Smooth muscle cell (in vitro differentiated cells): Measurements from ENCODE around the gene PSG1. TPM values are rescaled to one million over a fixed set of nuclear protein-coding genes. Genes with fewer than 3 reads are reported as not detected.
"Not testable (repeated sequence)": the region's sequence is repeated elsewhere in the genome, so short reads cannot be mapped to it uniquely, and the experiment has no call there.

Source experiments
- DNase-seq: peaks from one replicate; lab custom pipeline; 2025; ENCODE audit not compliant: unreplicated experiment; lab: John Stamatoyannopoulos, UW
- H2AFZ ChIP-seq: fragments of 200-600 bp; sonication (generic); 2 replicates; pipeline ENCODE4 v1.6.0; 2016; ENCODE audit warnings: antibody characterized with exemption, low read depth, mild to moderate bottlenecking
- H3F3A ChIP-seq: fragments of 200-600 bp; sonication (generic); 2 replicates; pipeline ENCODE4 v1.6.0; 2017; ENCODE audit warnings: antibody characterized with exemption, low read depth
- H3K27ac ChIP-seq: fragments of 200-600 bp; sonication (generic); 2 replicates; pipeline ENCODE4 v1.5.1; 2016; ENCODE audit warnings: low read depth, mild to moderate bottlenecking
- H3K27me3 ChIP-seq: fragments of 200-600 bp; sonication (generic); 2 replicates; pipeline ENCODE4 v1.6.1; 2016; ENCODE audit warnings: low read depth, mild to moderate bottlenecking
- H3K36me3 ChIP-seq: fragments of 200-600 bp; sonication (generic); 2 replicates; pipeline ENCODE4 v1.5.1; 2016; ENCODE audit warnings: low read depth
- H3K4me1 ChIP-seq: fragments of 200-600 bp; sonication (generic); 2 replicates; pipeline ENCODE4 v1.5.1; 2016; ENCODE audit warnings: low read depth
- H3K4me2 ChIP-seq: fragments of 200-600 bp; sonication (generic); 2 replicates; pipeline ENCODE4 v1.6.0; 2016; ENCODE audit warnings: mild to moderate bottlenecking
- H3K4me3 ChIP-seq: fragments of 200-600 bp; sonication (generic); 2 replicates; pipeline ENCODE4 v1.5.1; 2016; ENCODE audit warnings: mild to moderate bottlenecking
- H3K79me2 ChIP-seq: fragments of 200-600 bp; sonication (generic); 2 replicates; pipeline ENCODE4 v1.6.0; 2016; ENCODE audit warnings: low read depth, mild to moderate bottlenecking
- H3K9ac ChIP-seq: fragments of 200-600 bp; sonication (generic); 2 replicates; pipeline ENCODE4 v1.6.0; 2016; ENCODE audit warnings: low read depth
- H3K9me3 ChIP-seq: fragments of 200-600 bp; sonication (generic); replicated peaks from 2 replicates; pipeline ENCODE4 v1.5.1; 2016; ENCODE audit warnings: low read depth
- H4K20me1 ChIP-seq: fragments of 200-600 bp; sonication (generic); 2 replicates; pipeline ENCODE4 v1.6.0; 2016; ENCODE audit warnings: low read depth
- CTCF ChIP-seq: fragments of 200-600 bp; sonication (generic); IDR thresholded peaks from 2 replicates; pipeline ENCODE4 v1.5.1; 2017; ENCODE audit warnings: borderline replicate concordance, mild to moderate bottlenecking, antibody characterized with exemption; ENCODE audit not compliant: insufficient read depth, poor library complexity, severe bottlenecking
- WGBS: methylation state at CpG from one replicate; pipeline ENCODE4 v1.1.7; 2016; ENCODE audit warnings: low lambda C conversion rate; 5-methylcytosine and 5-hydroxymethylcytosine counted together
- polyA plus RNA-seq: library from polyadenylated mRNA; unstranded; fragments of >200 nt; fragmentation: Nextera tagmentation; extraction: Ambion mirVana; gene quantifications from 2 replicates; pipeline ENCODE4 v1.2.1, GENCODE V29; 2016
- total RNA-seq: library from RNA; depleted of rRNA; stranded (reverse); fragments of >200 nt; gene quantifications from 2 replicates; pipeline ENCODE4 v1.2.3, GENCODE V29; 2014

PSG1 gene
- total and polyA plus RNA-seq, 2 experiments from 2014 or later: not detected

DNA sequence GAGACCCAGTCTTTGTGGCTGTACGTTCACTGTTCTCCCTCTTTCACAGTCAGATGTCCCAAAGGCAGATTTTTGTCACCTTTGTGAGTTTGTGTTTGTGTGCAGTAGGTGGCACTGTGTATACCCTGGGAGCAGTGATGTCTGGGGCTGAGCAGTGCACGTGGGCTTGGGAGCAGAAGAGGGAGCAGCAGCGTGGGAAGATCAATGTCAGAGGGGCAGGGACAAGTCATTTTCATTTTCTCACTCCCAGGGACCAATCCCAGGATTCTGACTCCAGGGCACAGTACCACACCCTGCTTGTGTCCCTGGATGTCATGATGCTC is 40.2 kb upstream of the PSG1 start:
- H3F3A ChIP-seq: no peaks in the 10 kb centered on the region
- no peaks in the 10 kb centered on the region for H4K20me1 ChIP-seq
- no peak overlapping the region for H3K4me3 ChIP-seq
- no peak overlapping the region for H2AFZ ChIP-seq
- no peak for TF ChIP-seq CTCF
- no peak overlapping the region for H3K27ac ChIP-seq
- no peaks in the 10 kb centered on the region for H3K36me3 ChIP-seq
- no peak overlapping the region for H3K4me2 ChIP-seq
- no peak for DNase-seq
- no peaks in the 10 kb centered on the region for H3K27me3 ChIP-seq
- no peaks in the 10 kb centered on the region for H3K4me1 ChIP-seq
- no peak overlapping the region for H3K9ac ChIP-seq
- 16% methylated on average over 3 of the region's 3 CpGs for WGBS
- no peaks in the 10 kb centered on the region for H3K79me2 ChIP-seq
- no peaks in the 10 kb centered on the region for H3K9me3 ChIP-seq

- H3K4me2 ChIP-seq, DNase-seq, H3K27ac ChIP-seq, H3K36me3 ChIP-seq, H2AFZ ChIP-seq, H3K79me2 ChIP-seq, H3K4me3 ChIP-seq, H4K20me1 ChIP-seq, H3K9me3 ChIP-seq, H3K4me1 ChIP-seq, H3F3A ChIP-seq, H3K9ac ChIP-seq, H3K27me3 ChIP-seq: not testable (repeated sequence)
- WGBS: 78% methylated on average over 26 of the region's 26 CpGs
Observed at GRCh38 chr19:42919070-42919756, 39.7 kb upstream of the PSG1 start.

GRCh38 chr19:42918377-42919069 is 39.0 kb upstream of the PSG1 start:
- not testable (repeated sequence) for H3K36me3 ChIP-seq, H3K27me3 ChIP-seq, DNase-seq, H2AFZ ChIP-seq, H3K79me2 ChIP-seq, H3K4me3 ChIP-seq, H3K4me2 ChIP-seq, H3F3A ChIP-seq, H3K9me3 ChIP-seq, H3K4me1 ChIP-seq, H3K27ac ChIP-seq, H3K9ac ChIP-seq, H4K20me1 ChIP-seq
- WGBS: 86% methylated on average over 15 of the region's 15 CpGs

DNA sequence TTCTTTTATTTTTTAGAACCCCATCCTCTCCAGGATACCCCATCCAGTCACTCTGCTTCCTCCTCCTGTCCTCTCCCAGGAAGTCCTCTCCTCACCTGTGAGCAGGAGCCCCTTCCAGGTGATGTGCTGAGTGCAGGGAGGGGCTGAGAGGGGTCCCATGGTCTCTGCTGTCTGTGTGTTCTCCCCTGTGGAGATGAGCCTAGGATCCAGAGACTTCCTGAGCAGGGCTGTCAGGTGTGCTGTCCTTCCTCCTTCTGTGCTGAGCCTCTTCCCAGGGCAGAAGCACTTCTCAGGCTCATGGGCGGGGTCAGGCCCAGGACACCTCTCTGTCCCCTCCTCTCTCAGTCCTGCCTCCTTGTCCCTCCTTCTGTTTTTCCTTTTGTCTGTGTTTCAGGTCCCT is 38.1 kb upstream of the PSG1 start, which contains the start of gene PSG6:
Gene PSG6 (minus strand): TSS at position 261 of the 400 bp plus-strand sequence. CDS start 102 bp downstream, at position 159.
- not testable (repeated sequence) for H4K20me1 ChIP-seq, H3K4me1 ChIP-seq, H3K4me3 ChIP-seq, DNase-seq, H3K9ac ChIP-seq, H3K9me3 ChIP-seq, H3K79me2 ChIP-seq, H3K36me3 ChIP-seq, H3K27ac ChIP-seq, H3K4me2 ChIP-seq, H2AFZ ChIP-seq, H3K27me3 ChIP-seq, H3F3A ChIP-seq
- WGBS: 13% methylated on average over 1 of the region's 1 CpG

DNA sequence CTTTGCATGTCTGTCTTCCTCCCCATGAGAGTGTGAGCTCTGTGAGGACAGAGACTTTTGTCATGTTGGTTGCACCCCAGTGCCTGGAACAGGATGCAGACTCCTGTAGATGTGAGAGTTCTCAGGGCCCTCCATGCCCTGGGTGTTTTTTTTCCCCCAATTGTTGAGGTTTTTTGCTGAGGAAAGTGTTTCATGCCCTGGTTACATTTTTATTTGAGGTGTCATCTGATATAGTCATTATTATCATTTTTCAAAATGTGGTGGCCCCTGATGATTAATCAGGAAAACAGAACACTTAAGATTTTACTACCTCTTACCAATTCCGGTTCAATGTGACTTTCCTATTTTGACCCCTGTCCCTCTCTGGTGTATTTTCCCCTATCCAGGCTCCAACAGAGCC is 37.4 kb upstream of the PSG1 start:
- not testable (repeated sequence) for H3K4me1 ChIP-seq, DNase-seq

GRCh38 chr19:42913516-42913915 is 34.0 kb upstream of the PSG1 start:
- H3K9ac ChIP-seq, DNase-seq, H3K79me2 ChIP-seq, H3K27ac ChIP-seq, H2AFZ ChIP-seq, H4K20me1 ChIP-seq, H3K9me3 ChIP-seq, H3K4me2 ChIP-seq, H3K36me3 ChIP-seq, H3K4me3 ChIP-seq, H3K4me1 ChIP-seq, H3F3A ChIP-seq, H3K27me3 ChIP-seq: not testable (repeated sequence)
- WGBS: 67% methylated on average over 5 of the region's 5 CpGs

More for the DNA sequence above, 37.4 kb upstream of the PSG1 start:
- not testable (repeated sequence) for H3K4me3 ChIP-seq, H4K20me1 ChIP-seq, H3K4me2 ChIP-seq, H3F3A ChIP-seq, H3K9me3 ChIP-seq, H3K36me3 ChIP-seq, H2AFZ ChIP-seq, H3K27ac ChIP-seq, H3K9ac ChIP-seq, H3K79me2 ChIP-seq, H3K27me3 ChIP-seq
- 68% methylated on average over 1 of the region's 1 CpG for WGBS

DNA sequence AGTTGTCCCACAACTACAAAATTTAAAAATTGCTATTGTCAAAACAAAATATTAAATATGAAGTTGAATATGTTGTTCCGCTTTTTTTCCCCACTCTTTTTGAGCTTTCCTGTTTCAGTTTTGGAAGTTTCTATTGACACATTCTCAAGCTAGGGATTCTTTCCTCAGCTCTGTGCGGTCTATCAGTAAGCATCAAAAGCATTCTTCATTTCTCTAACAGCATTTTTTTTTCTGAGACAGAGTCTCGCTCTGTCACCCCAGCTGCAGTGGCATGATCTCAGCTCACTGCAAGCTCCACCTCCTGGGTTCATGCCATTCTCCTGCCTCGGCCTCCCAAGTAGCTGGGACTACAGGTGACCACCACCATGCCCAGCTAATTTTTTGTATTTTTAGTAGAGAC is 33.4 kb upstream of the PSG1 start:
- not testable (repeated sequence) for H3K9ac ChIP-seq, H3K4me3 ChIP-seq, H3K79me2 ChIP-seq, H3K27ac ChIP-seq, H4K20me1 ChIP-seq, H3K9me3 ChIP-seq, H2AFZ ChIP-seq, H3K4me1 ChIP-seq, H3K27me3 ChIP-seq, H3K4me2 ChIP-seq, H3F3A ChIP-seq, DNase-seq, H3K36me3 ChIP-seq
- WGBS: 74% methylated on average over 4 of the region's 4 CpGs

- H3K36me3 ChIP-seq, H2AFZ ChIP-seq, H3F3A ChIP-seq, H3K9ac ChIP-seq, H3K4me1 ChIP-seq, H3K79me2 ChIP-seq, H3K4me3 ChIP-seq, H4K20me1 ChIP-seq, H3K4me2 ChIP-seq, H3K27ac ChIP-seq, H3K9me3 ChIP-seq, H3K27me3 ChIP-seq, DNase-seq: not testable (repeated sequence)
- WGBS: 68% methylated on average over 5 of the region's 5 CpGs
Observed at GRCh38 chr19:42911731-42912130, 32.2 kb upstream of the PSG1 start.
